Fibroblast of the aortic adventitia (primary cell): ENCODE data around the gene NDE1. TPM values are rescaled to one million over a fixed set of nuclear protein-coding genes. Genes with fewer than 3 reads are reported as not detected.

Experiments used
- DNase-seq: peaks from one replicate; pipeline ENCODE4 v3.0.0-alpha.2; 2010; ENCODE audit warnings: low read depth
- H3K4me3 ChIP-seq: 2 replicates; pipeline ENCODE4 v1.5.1; 2011; ENCODE audit warnings: low read depth, mild to moderate bottlenecking, control low read depth, low read length, moderate library complexity
- CTCF ChIP-seq: IDR thresholded peaks from 2 replicates; pipeline ENCODE4 v1.5.1; 2011; ENCODE audit warnings: mild to moderate bottlenecking, low read length, control low read depth, inconsistent platforms; ENCODE audit not compliant: insufficient read depth
- total RNA-seq: library from RNA; depleted of rRNA; stranded (reverse); fragments of >200 nt; gene quantifications from 2 replicates; pipeline ENCODE4 v1.2.3, GENCODE V29; 2012; ENCODE audit warnings: low replicate concordance

Gene NDE1
- total RNA-seq, 1 donor, result 17.5 TPM

- H3K4me3 ChIP-seq, result no peak overlapping the region
- DNase-seq, result no peak
- TF ChIP-seq CTCF, result no peak
Observed at GRCh38 chr16:15639061-15639568, 10.9 kb upstream of the NDE1 start.

GRCh38 chr16:15640966-15641365 is 9.1 kb upstream of the NDE1 start:
- DNase-seq, result no peak
- TF ChIP-seq CTCF, result no peak
- H3K4me3 ChIP-seq, result no peak overlapping the region

GRCh38 chr16:15641753-15642556 is 8.1 kb upstream of the NDE1 start:
- peak overlapping the region; percentile 96 for H3K4me3 ChIP-seq
- TF ChIP-seq CTCF, result no peak
- no peak for DNase-seq

- peak; percentile 30 for DNase-seq
- peak overlapping the region; percentile 96 for H3K4me3 ChIP-seq
- TF ChIP-seq CTCF, result peak; percentile 52
Observed at GRCh38 chr16:15642557-15643047, 7.4 kb upstream of the NDE1 start.

- TF ChIP-seq CTCF, result peak; percentile 67
- H3K4me3 ChIP-seq, result peak within 1 kb of the TSS; percentile 96
- DNase-seq, result peak; percentile 88
Observed at GRCh38 chr16:15643048-15643945, 6.7 kb upstream of the NDE1 start, which contains the start of gene MARF1. Gene MARF1, minus strand, starts transcription at chr16:15643154. Its CDS starts 3,921 bp downstream, at chr16:15639233.

- peak overlapping the region; percentile 89 for H3K4me3 ChIP-seq
- TF ChIP-seq CTCF, result no peak
- peak; percentile 13 for DNase-seq
Observed at GRCh38 chr16:15643946-15644250, 6.1 kb upstream of the NDE1 start.
